Measurements from ENCODE around the gene GSTP1.

DNA sequence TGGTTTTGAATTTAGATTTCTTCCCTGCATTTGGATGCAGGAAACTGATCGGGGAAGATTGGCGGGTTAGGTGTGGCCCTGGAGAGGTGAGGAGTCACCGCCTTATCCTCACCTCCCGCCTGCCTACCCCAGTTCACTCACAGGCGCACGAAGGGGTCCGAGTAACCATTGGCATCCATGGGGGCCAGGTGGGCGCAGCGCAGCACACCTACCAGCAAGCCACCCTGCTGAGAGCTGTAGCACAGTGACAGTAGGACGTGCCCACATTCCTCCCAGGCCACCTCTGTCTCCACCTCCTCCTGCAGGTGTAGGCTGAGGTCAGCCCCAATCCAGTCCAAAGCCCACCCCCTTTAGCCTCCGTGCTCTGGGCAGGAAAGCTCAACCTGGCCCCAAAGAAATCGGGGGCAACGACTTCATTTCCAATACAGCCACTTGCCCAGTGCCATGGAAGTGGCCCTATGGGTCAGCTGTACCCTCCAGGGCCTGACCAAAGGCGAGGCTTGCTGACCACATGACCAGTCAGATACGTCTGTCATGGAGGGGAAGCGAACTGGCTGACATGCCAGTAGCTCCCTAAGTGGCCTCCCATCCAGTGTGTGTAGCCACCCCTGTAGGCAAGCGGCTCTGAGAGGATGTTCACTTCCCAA is 29.8 kb downstream of the GSTP1 start:
- TF ChIP-seq POLR2AphosphoS5 (IDR thresholded peaks at IDR 0.05; ENCODE audit: low read depth, low read length) (no peak), SMC3 (IDR thresholded peaks at IDR 0.05; ENCODE audit: low read depth, low read length) (no peak), EP300 (IDR thresholded peaks at IDR 0.05; ENCODE audit: borderline replicate concordance in 1 of 2, low read depth in 1 of 2, low read length in 1 of 2) (no peak), RAD21 (IDR thresholded peaks at IDR 0.05; ENCODE audit: low read length) (no peak), GABPA (IDR thresholded peaks at IDR 0.05; ENCODE audit: low read depth) (no peak), TEAD4 (IDR thresholded peaks at IDR 0.05; ENCODE audit: borderline replicate concordance, insufficient read depth) (no peak), YY1 (IDR thresholded peaks at IDR 0.05; ENCODE audit: low read depth) (no peak), FOSL2 (IDR thresholded peaks at IDR 0.05; ENCODE audit: borderline replicate concordance, low read depth) (no peak)
- TF ChIP-seq, protein P1, sequence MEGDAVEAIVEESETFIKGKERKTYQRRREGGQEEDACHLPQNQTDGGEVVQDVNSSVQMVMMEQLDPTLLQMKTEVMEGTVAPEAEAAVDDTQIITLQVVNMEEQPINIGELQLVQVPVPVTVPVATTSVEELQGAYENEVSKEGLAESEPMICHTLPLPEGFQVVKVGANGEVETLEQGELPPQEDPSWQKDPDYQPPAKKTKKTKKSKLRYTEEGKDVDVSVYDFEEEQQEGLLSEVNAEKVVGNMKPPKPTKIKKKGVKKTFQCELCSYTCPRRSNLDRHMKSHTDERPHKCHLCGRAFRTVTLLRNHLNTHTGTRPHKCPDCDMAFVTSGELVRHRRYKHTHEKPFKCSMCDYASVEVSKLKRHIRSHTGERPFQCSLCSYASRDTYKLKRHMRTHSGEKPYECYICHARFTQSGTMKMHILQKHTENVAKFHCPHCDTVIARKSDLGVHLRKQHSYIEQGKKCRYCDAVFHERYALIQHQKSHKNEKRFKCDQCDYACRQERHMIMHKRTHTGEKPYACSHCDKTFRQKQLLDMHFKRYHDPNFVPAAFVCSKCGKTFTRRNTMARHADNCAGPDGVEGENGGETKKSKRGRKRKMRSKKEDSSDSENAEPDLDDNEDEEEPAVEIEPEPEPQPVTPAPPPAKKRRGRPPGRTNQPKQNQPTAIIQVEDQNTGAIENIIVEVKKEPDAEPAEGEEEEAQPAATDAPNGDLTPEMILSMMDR (IDR thresholded peaks at IDR 0.05) = no peak
- TF ChIP-seq, protein P2, sequence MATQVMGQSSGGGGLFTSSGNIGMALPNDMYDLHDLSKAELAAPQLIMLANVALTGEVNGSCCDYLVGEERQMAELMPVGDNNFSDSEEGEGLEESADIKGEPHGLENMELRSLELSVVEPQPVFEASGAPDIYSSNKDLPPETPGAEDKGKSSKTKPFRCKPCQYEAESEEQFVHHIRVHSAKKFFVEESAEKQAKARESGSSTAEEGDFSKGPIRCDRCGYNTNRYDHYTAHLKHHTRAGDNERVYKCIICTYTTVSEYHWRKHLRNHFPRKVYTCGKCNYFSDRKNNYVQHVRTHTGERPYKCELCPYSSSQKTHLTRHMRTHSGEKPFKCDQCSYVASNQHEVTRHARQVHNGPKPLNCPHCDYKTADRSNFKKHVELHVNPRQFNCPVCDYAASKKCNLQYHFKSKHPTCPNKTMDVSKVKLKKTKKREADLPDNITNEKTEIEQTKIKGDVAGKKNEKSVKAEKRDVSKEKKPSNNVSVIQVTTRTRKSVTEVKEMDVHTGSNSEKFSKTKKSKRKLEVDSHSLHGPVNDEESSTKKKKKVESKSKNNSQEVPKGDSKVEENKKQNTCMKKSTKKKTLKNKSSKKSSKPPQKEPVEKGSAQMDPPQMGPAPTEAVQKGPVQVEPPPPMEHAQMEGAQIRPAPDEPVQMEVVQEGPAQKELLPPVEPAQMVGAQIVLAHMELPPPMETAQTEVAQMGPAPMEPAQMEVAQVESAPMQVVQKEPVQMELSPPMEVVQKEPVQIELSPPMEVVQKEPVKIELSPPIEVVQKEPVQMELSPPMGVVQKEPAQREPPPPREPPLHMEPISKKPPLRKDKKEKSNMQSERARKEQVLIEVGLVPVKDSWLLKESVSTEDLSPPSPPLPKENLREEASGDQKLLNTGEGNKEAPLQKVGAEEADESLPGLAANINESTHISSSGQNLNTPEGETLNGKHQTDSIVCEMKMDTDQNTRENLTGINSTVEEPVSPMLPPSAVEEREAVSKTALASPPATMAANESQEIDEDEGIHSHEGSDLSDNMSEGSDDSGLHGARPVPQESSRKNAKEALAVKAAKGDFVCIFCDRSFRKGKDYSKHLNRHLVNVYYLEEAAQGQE (IDR thresholded peaks at IDR 0.05; ENCODE audit: low read depth, low read length) = no peak
